Activated naive CD4-positive, alpha-beta T cell treated with anti-CD3 and anti-CD28 coated beads, Interleukin-2, amount 50 U/mL, for 24 hours (primary cell): Measurements from ENCODE around the gene SLC4A11.
"Not testable (repeated sequence)": the region's sequence is repeated elsewhere in the genome, so short reads cannot be mapped to it uniquely, and the experiment has no call there.

ENCODE experiments used
- H3K27ac Mint-ChIP-seq: one replicate; pipeline ENCODE4 v1.8.0; 2021; ENCODE audit warnings: mild to moderate bottlenecking, mixed read lengths
- H3K27me3 Mint-ChIP-seq: one replicate; pipeline ENCODE4 v1.8.0; 2021; ENCODE audit warnings: mixed read lengths
- H3K36me3 Mint-ChIP-seq: one replicate; pipeline ENCODE4 v1.8.0; 2021; ENCODE audit warnings: mixed read lengths
- H3K4me1 Mint-ChIP-seq: one replicate; pipeline ENCODE4 v1.8.0; 2021; ENCODE audit warnings: mixed read lengths
- H3K4me3 Mint-ChIP-seq: one replicate; pipeline ENCODE4 v1.8.0; 2021; ENCODE audit warnings: mild to moderate bottlenecking, mixed read lengths
- H3K9me3 Mint-ChIP-seq: one replicate; pipeline ENCODE4 v1.8.0; 2021; ENCODE audit warnings: mixed read lengths

Gene SLC4A11

GRCh38 chr20:3202965-3203314, 36.0 kb downstream of the SLC4A11 start:
- peaks cover 9% of the 10 kb centered on the region for H3K36me3 Mint-ChIP-seq
- H3K9me3 Mint-ChIP-seq, result no peaks in the 10 kb centered on the region
- H3K4me3 Mint-ChIP-seq, result peak overlapping the region; percentile 97
- no peak overlapping the region for H3K27ac Mint-ChIP-seq
- H3K4me1 Mint-ChIP-seq, result peaks cover 10% of the 10 kb centered on the region
- no peaks in the 10 kb centered on the region for H3K27me3 Mint-ChIP-seq

- no peaks in the 10 kb centered on the region for H3K9me3 Mint-ChIP-seq
- H3K4me3 Mint-ChIP-seq, result no peak overlapping the region
- peaks cover 20% of the 10 kb centered on the region for H3K4me1 Mint-ChIP-seq
- no peaks in the 10 kb centered on the region for H3K27me3 Mint-ChIP-seq
- H3K36me3 Mint-ChIP-seq, result peaks cover 16% of the 10 kb centered on the region
- H3K27ac Mint-ChIP-seq, result peak overlapping the region; percentile 13
These were observed 38.8 kb downstream of the SLC4A11 start for GRCh38 chr20:3199976-3200755.

GRCh38 chr20:3199206-3199605, 39.8 kb downstream of the SLC4A11 start:
- H3K36me3 Mint-ChIP-seq, result peaks cover 18% of the 10 kb centered on the region
- H3K9me3 Mint-ChIP-seq, result no peaks in the 10 kb centered on the region
- no peak overlapping the region for H3K4me3 Mint-ChIP-seq
- H3K27ac Mint-ChIP-seq, result peak overlapping the region; percentile 13
- H3K27me3 Mint-ChIP-seq, result no peaks in the 10 kb centered on the region
- peaks cover 21% of the 10 kb centered on the region for H3K4me1 Mint-ChIP-seq

GRCh38 chr20:3195590-3196237, 43.3 kb downstream of the SLC4A11 start:
- Mint-ChIP-seq H3K27me3 (no peaks in the 10 kb centered on the region), H3K4me3 (no peak overlapping the region), H3K4me1 (peaks cover 16% of the 10 kb centered on the region), H3K9me3 (no peaks in the 10 kb centered on the region), H3K27ac (peak overlapping the region; percentile 26), H3K36me3 (peaks cover 22% of the 10 kb centered on the region)

GRCh38 chr20:3194617-3195280, 44.2 kb downstream of the SLC4A11 start:
- H3K27me3 Mint-ChIP-seq, result no peaks in the 10 kb centered on the region
- H3K4me3 Mint-ChIP-seq, result no peak overlapping the region
- no peaks in the 10 kb centered on the region for H3K9me3 Mint-ChIP-seq
- peaks cover 15% of the 10 kb centered on the region for H3K4me1 Mint-ChIP-seq
- H3K27ac Mint-ChIP-seq, result no peak overlapping the region
- peaks cover 18% of the 10 kb centered on the region for H3K36me3 Mint-ChIP-seq

GRCh38 chr20:3193806-3194616, 45.0 kb downstream of the SLC4A11 start:
- no peak overlapping the region for H3K4me3 Mint-ChIP-seq
- H3K9me3 Mint-ChIP-seq, result no peaks in the 10 kb centered on the region
- H3K27ac Mint-ChIP-seq, result no peak overlapping the region
- no peaks in the 10 kb centered on the region for H3K27me3 Mint-ChIP-seq
- peaks cover 19% of the 10 kb centered on the region for H3K36me3 Mint-ChIP-seq
- H3K4me1 Mint-ChIP-seq, result peaks cover 11% of the 10 kb centered on the region

GRCh38 chr20:3192226-3193015, 46.6 kb downstream of the SLC4A11 start:
- no peaks in the 10 kb centered on the region for H3K27me3 Mint-ChIP-seq
- no peak overlapping the region for H3K4me3 Mint-ChIP-seq
- no peak overlapping the region for H3K27ac Mint-ChIP-seq
- H3K36me3 Mint-ChIP-seq, result peaks cover 17% of the 10 kb centered on the region
- no peaks in the 10 kb centered on the region for H3K9me3 Mint-ChIP-seq
- H3K4me1 Mint-ChIP-seq, result peaks cover 11% of the 10 kb centered on the region

GRCh38 chr20:3190681-3191111, 48.3 kb downstream of the SLC4A11 start:
- H3K9me3 Mint-ChIP-seq, result no peaks in the 10 kb centered on the region
- peaks cover 13% of the 10 kb centered on the region for H3K36me3 Mint-ChIP-seq
- H3K4me3 Mint-ChIP-seq, result no peak overlapping the region
- peaks cover 6% of the 10 kb centered on the region for H3K4me1 Mint-ChIP-seq
- no peaks in the 10 kb centered on the region for H3K27me3 Mint-ChIP-seq
- no peak overlapping the region for H3K27ac Mint-ChIP-seq

- no peaks in the 10 kb centered on the region for H3K4me1 Mint-ChIP-seq
- H3K27me3 Mint-ChIP-seq, result no peaks in the 10 kb centered on the region
- peak overlapping the region; percentile 36 for H3K27ac Mint-ChIP-seq
- H3K4me3 Mint-ChIP-seq, result no peak overlapping the region
- no peaks in the 10 kb centered on the region for H3K9me3 Mint-ChIP-seq
- peaks cover 9% of the 10 kb centered on the region for H3K36me3 Mint-ChIP-seq
These were observed 49.3 kb downstream of the SLC4A11 start for GRCh38 chr20:3189561-3190131.

- H3K36me3 Mint-ChIP-seq, result peaks cover 7% of the 10 kb centered on the region
- no peak overlapping the region for H3K27ac Mint-ChIP-seq
- no peaks in the 10 kb centered on the region for H3K27me3 Mint-ChIP-seq
- no peak overlapping the region for H3K4me3 Mint-ChIP-seq
- no peaks in the 10 kb centered on the region for H3K4me1 Mint-ChIP-seq
- no peaks in the 10 kb centered on the region for H3K9me3 Mint-ChIP-seq
These were observed 50.1 kb downstream of the SLC4A11 start for GRCh38 chr20:3188823-3189413.

GRCh38 chr20:3187861-3188260, 51.1 kb downstream of the SLC4A11 start:
- not testable (repeated sequence) for H3K27ac Mint-ChIP-seq, H3K27me3 Mint-ChIP-seq, H3K4me1 Mint-ChIP-seq, H3K9me3 Mint-ChIP-seq, H3K4me3 Mint-ChIP-seq, H3K36me3 Mint-ChIP-seq

- no peak overlapping the region for H3K27ac Mint-ChIP-seq
- no peaks in the 10 kb centered on the region for H3K36me3 Mint-ChIP-seq
- no peak overlapping the region for H3K4me3 Mint-ChIP-seq
- H3K9me3 Mint-ChIP-seq, result no peaks in the 10 kb centered on the region
- no peaks in the 10 kb centered on the region for H3K4me1 Mint-ChIP-seq
- H3K27me3 Mint-ChIP-seq, result no peaks in the 10 kb centered on the region
These were observed 54.9 kb downstream of the SLC4A11 start for GRCh38 chr20:3183896-3184612.

- H3K36me3 Mint-ChIP-seq, H3K4me1 Mint-ChIP-seq, H3K4me3 Mint-ChIP-seq, H3K27me3 Mint-ChIP-seq, H3K9me3 Mint-ChIP-seq, H3K27ac Mint-ChIP-seq: not testable (repeated sequence)
These were observed 56.6 kb downstream of the SLC4A11 start for GRCh38 chr20:3182429-3182828.

GRCh38 chr20:3181270-3181669, 57.7 kb downstream of the SLC4A11 start:
- H3K27me3 Mint-ChIP-seq, result no peaks in the 10 kb centered on the region
- no peaks in the 10 kb centered on the region for H3K36me3 Mint-ChIP-seq
- no peaks in the 10 kb centered on the region for H3K4me1 Mint-ChIP-seq
- no peak overlapping the region for H3K4me3 Mint-ChIP-seq
- no peaks in the 10 kb centered on the region for H3K9me3 Mint-ChIP-seq
- no peak overlapping the region for H3K27ac Mint-ChIP-seq
